ENCODE measurements around the gene SUSD6. TPM values are rescaled to one million over a fixed set of nuclear protein-coding genes. Genes with fewer than 3 reads are reported as not detected.

The SUSD6 gene
- total and polyA plus RNA-seq, 2 experiments from 2014 or later: 15.7 to 28.4 TPM

GRCh38 chr14:69675877-69676416 lies 64.6 kb downstream of the SUSD6 start:
- Histone ChIP-seq H3K36me3 (replicated peaks; ENCODE audit: insufficient read depth, low read depth) (no peaks in the 10 kb centered on the region), H3K4me1 (ENCODE audit: insufficient read depth) (no peaks in the 10 kb centered on the region), H2AFZ (no peak overlapping the region), H3K79me2 (peaks cover 92% of the 10 kb centered on the region), H4K20me1 (ENCODE audit: insufficient read depth, poor library complexity, severe bottlenecking) (peaks cover 25% of the 10 kb centered on the region), H3K27me3 (no peaks in the 10 kb centered on the region), H3K9me3 (ENCODE audit: low read depth) (no peaks in the 10 kb centered on the region), H3K27ac (no peak overlapping the region), H3K4me2 (no peak overlapping the region), H3K9me2 (replicated peaks; ENCODE audit: insufficient read depth) (no peaks in the 10 kb centered on the region), H3K4me3 (no peak overlapping the region)
- TF ChIP-seq, protein P1, sequence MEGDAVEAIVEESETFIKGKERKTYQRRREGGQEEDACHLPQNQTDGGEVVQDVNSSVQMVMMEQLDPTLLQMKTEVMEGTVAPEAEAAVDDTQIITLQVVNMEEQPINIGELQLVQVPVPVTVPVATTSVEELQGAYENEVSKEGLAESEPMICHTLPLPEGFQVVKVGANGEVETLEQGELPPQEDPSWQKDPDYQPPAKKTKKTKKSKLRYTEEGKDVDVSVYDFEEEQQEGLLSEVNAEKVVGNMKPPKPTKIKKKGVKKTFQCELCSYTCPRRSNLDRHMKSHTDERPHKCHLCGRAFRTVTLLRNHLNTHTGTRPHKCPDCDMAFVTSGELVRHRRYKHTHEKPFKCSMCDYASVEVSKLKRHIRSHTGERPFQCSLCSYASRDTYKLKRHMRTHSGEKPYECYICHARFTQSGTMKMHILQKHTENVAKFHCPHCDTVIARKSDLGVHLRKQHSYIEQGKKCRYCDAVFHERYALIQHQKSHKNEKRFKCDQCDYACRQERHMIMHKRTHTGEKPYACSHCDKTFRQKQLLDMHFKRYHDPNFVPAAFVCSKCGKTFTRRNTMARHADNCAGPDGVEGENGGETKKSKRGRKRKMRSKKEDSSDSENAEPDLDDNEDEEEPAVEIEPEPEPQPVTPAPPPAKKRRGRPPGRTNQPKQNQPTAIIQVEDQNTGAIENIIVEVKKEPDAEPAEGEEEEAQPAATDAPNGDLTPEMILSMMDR (IDR thresholded peaks at IDR 0.05; ENCODE audit: poor library complexity): no peak
- TF ChIP-seq EZH2phosphoT487 (IDR thresholded peaks at IDR 0.05; ENCODE audit: low read depth, severe bottlenecking, unreplicated experiment) (no peak), EZH2 (IDR thresholded peaks at IDR 0.05; ENCODE audit: borderline replicate concordance) (no peak)
- DNase-seq (ENCODE audit: low spot score): no peak
- WGBS (ENCODE audit: low lambda C conversion rate, missing lambda C conversion rate): 94% methylated on average over 2 of the region's 2 CpGs

DNA sequence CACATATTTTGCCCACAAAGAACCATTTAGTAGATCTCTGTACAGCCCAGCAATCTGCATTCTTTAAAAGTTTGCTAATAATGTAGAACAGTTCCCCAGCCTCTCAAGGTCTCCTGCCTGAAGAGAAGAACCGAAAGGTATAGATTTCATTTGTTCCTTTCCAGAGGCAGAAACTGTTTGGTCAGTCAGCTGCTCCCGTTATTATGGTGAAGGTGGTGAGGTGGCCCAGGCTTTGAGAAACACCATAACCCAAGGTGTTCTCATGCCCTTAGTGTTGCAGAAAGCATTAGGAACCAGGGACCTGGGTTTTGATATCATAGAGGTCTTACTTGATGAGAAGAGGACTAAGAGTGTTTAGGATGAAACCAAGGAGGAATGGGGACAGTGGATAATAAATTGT lies 65.3 kb downstream of the SUSD6 start:
- Histone ChIP-seq H3K27ac (no peak overlapping the region), H3K4me2 (no peak overlapping the region), H2AFZ (no peak overlapping the region), H3K79me2 (peaks cover 92% of the 10 kb centered on the region), H3K9me3 (ENCODE audit: low read depth) (no peaks in the 10 kb centered on the region), H3K9me2 (replicated peaks; ENCODE audit: insufficient read depth) (no peaks in the 10 kb centered on the region), H3K4me1 (ENCODE audit: insufficient read depth) (no peaks in the 10 kb centered on the region), H3K27me3 (no peaks in the 10 kb centered on the region), H3K36me3 (replicated peaks; ENCODE audit: insufficient read depth, low read depth) (no peaks in the 10 kb centered on the region), H4K20me1 (ENCODE audit: insufficient read depth, poor library complexity, severe bottlenecking) (peaks cover 25% of the 10 kb centered on the region), H3K4me3 (no peak overlapping the region)
- TF ChIP-seq EZH2 (IDR thresholded peaks at IDR 0.05; ENCODE audit: borderline replicate concordance) (no peak), EZH2phosphoT487 (IDR thresholded peaks at IDR 0.05; ENCODE audit: low read depth, severe bottlenecking, unreplicated experiment) (no peak)
- TF ChIP-seq, protein P1 (IDR thresholded peaks at IDR 0.05; ENCODE audit: poor library complexity): no peak
- WGBS (ENCODE audit: low lambda C conversion rate, missing lambda C conversion rate): 98% methylated on average over 2 of the region's 2 CpGs
- no peak for DNase-seq (ENCODE audit: low spot score)

GRCh38 chr14:69680297-69680696 lies 68.9 kb downstream of the SUSD6 start:
- 89% methylated on average over 1 of the region's 1 CpG for WGBS (ENCODE audit: low lambda C conversion rate, missing lambda C conversion rate)
- Histone ChIP-seq H3K4me3 (no peak overlapping the region), H2AFZ (no peak overlapping the region), H3K9me2 (replicated peaks; ENCODE audit: insufficient read depth) (no peaks in the 10 kb centered on the region), H3K79me2 (peaks cover 93% of the 10 kb centered on the region), H3K27ac (no peak overlapping the region), H3K36me3 (replicated peaks; ENCODE audit: insufficient read depth, low read depth) (no peaks in the 10 kb centered on the region), H3K9me3 (ENCODE audit: low read depth) (no peaks in the 10 kb centered on the region), H3K4me1 (ENCODE audit: insufficient read depth) (no peaks in the 10 kb centered on the region), H3K4me2 (no peak overlapping the region), H4K20me1 (ENCODE audit: insufficient read depth, poor library complexity, severe bottlenecking) (peaks cover 7% of the 10 kb centered on the region), H3K27me3 (no peaks in the 10 kb centered on the region)
- no peak for TF ChIP-seq EZH2phosphoT487 (IDR thresholded peaks at IDR 0.05; ENCODE audit: low read depth, severe bottlenecking, unreplicated experiment)
- TF ChIP-seq EZH2 (IDR thresholded peaks at IDR 0.05; ENCODE audit: borderline replicate concordance): no peak
- TF ChIP-seq, protein P1 (IDR thresholded peaks at IDR 0.05; ENCODE audit: poor library complexity): no peak
- no peak for DNase-seq (ENCODE audit: low spot score)
